ENCODE results near the gene OSGIN1.

DNA sequence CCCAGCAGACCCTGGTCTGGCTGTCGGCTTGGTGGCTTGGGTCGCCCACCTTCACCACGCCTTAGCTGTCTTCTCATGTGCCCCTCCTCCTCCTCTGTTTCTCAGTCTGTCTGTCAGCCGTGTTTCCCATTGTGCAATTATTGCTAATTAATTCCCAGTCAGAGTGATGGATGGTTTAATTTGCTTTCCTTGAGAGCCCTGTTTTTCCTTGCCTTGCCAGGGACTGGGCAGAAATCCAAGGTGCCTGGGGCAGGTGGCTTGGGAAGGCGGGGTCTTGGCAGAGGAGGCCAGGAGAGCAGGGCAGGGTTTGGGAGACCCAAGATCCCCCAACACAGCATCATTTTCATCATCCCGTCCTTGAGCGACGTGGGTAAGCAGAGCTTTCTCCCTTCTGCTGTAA, 36.3 kb downstream of the OSGIN1 start:
- TF ChIP-seq POLR2A (IDR thresholded peaks at IDR 0.05; ENCODE audit: low read depth, low read length) (no peak), POLR2AphosphoS5 (IDR thresholded peaks at IDR 0.05; ENCODE audit: low read depth, low read length) (no peak)
